ENCODE results near the gene B3GALT6.

Gene B3GALT6

DNA sequence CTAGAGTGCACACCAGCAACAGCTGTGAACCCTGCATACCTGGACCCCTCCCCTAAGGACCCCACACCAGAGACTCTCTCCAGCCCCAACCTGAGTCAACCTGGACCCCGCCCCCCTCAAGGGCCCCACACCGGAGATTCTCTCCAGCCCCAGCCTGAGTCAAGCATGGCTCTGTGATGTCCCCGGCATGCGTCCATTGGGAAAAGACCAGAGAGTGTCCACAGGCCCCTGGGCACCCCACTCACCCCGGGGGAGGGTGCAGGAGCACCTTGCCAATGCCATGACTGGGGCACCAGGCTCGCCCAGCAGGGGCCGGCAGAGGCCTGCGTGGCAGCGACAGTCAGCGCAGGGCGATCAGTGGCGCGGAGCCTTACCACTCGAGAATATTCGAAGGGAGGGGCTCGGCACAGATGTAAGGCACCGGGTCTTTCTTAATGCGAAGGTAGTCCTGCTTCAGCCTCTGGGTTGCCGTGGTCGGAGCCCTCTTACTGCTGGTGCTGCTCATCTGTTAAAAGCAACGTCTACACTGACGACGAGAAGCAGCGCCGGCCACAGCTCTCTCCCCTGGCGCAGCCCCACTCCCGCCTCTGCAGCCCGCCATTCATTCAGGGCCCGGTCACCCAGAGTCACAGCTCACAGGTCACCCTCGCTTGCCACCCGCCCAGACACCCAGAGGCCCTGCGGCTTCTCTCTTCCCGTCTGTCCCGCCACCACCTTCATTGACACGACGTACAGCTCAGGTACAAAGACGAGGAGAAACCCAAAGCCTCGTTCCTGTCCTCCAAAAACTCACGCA is 35.6 kb downstream of the B3GALT6 start:
- no peak for ATAC-seq
- Mint-ChIP-seq H3K9me3 (no peaks in the 10 kb centered on the region), H3K27me3 (no peaks in the 10 kb centered on the region), H3K36me3 (ENCODE audit: low read depth) (peaks cover 33% of the 10 kb centered on the region), H3K4me3 (no peak overlapping the region), H3K4me1 (peaks cover 33% of the 10 kb centered on the region), H3K27ac (no peak overlapping the region)
- no peak for DNase-seq

- peaks cover 35% of the 10 kb centered on the region for H3K4me1 Mint-ChIP-seq
- H3K4me3 Mint-ChIP-seq, result no peak overlapping the region
- H3K36me3 Mint-ChIP-seq (ENCODE audit: low read depth), result peaks cover 30% of the 10 kb centered on the region
- DNase-seq (no peak), ATAC-seq (no peak)
- no peaks in the 10 kb centered on the region for H3K9me3 Mint-ChIP-seq
- no peak overlapping the region for H3K27ac Mint-ChIP-seq
- no peaks in the 10 kb centered on the region for H3K27me3 Mint-ChIP-seq
Observed at GRCh38 chr1:1268284-1268682, 36.2 kb downstream of the B3GALT6 start.

DNA sequence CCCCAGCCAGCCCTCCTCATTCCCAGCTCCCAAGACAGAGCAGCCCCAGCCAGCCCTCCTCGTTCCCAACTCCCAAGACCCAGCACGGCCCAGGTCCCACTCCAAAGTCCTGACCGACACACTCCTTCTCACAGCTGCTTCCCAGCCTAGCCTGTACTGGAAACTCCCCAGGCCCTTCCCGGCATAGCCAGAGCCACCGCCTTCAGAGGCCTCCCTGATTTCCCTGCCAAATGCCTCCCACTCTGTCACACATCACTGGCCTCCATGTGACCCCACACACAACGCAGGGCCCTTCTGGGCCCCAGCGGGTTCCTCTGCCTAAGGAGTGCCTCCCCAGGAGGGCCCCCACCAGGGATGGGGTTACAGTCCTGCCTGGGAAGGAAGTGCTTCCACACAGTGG is 38.8 kb downstream of the B3GALT6 start:
- H3K4me3 Mint-ChIP-seq, result peak overlapping the region; percentile 86
- ATAC-seq, result no peak

GRCh38 chr1:1272341-1273208 is 40.5 kb downstream of the B3GALT6 start:
- no peaks in the 10 kb centered on the region for H3K9me3 Mint-ChIP-seq
- no peak for ATAC-seq
- peaks cover 17% of the 10 kb centered on the region for H3K36me3 Mint-ChIP-seq (ENCODE audit: low read depth)
- DNase-seq, result no peak
- H3K27ac Mint-ChIP-seq, result peak overlapping the region; percentile 84
- H3K4me3 Mint-ChIP-seq, result peak overlapping the region; percentile 86
- peaks cover 40% of the 10 kb centered on the region for H3K4me1 Mint-ChIP-seq
- H3K27me3 Mint-ChIP-seq, result no peaks in the 10 kb centered on the region

More for the DNA sequence above, 38.8 kb downstream of the B3GALT6 start:
- peaks cover 22% of the 10 kb centered on the region for H3K36me3 Mint-ChIP-seq (ENCODE audit: low read depth)
- no peaks in the 10 kb centered on the region for H3K9me3 Mint-ChIP-seq
- no peak for DNase-seq
- peak overlapping the region; percentile 78 for H3K27ac Mint-ChIP-seq
- peaks cover 40% of the 10 kb centered on the region for H3K4me1 Mint-ChIP-seq
- no peaks in the 10 kb centered on the region for H3K27me3 Mint-ChIP-seq

- Mint-ChIP-seq H3K4me1 (peaks cover 37% of the 10 kb centered on the region), H3K4me3 (peak overlapping the region; percentile 86), H3K27me3 (no peaks in the 10 kb centered on the region), H3K36me3 (ENCODE audit: low read depth) (peaks cover 17% of the 10 kb centered on the region), H3K27ac (peak overlapping the region; percentile 84), H3K9me3 (no peaks in the 10 kb centered on the region)
- ATAC-seq (no peak), DNase-seq (no peak)
Observed at GRCh38 chr1:1273209-1273511, 41.1 kb downstream of the B3GALT6 start.

- peak; percentile 94 for DNase-seq
- no peaks in the 10 kb centered on the region for H3K27me3 Mint-ChIP-seq
- H3K36me3 Mint-ChIP-seq (ENCODE audit: low read depth), result peaks cover 17% of the 10 kb centered on the region
- peak within 1 kb of the TSS; percentile 84 for H3K27ac Mint-ChIP-seq
- H3K4me3 Mint-ChIP-seq, result peak within 1 kb of the TSS; percentile 86
- H3K9me3 Mint-ChIP-seq, result no peaks in the 10 kb centered on the region
- peak; percentile 90 for ATAC-seq
- H3K4me1 Mint-ChIP-seq, result peaks cover 37% of the 10 kb centered on the region
Observed at GRCh38 chr1:1273512-1274298, 41.7 kb downstream of the B3GALT6 start, which contains the start of gene UBE2J2. Gene UBE2J2, minus strand, starts transcription at chr1:1273854. Its CDS starts 5,862 bp downstream, at chr1:1267992.

GRCh38 chr1:1274299-1274930 is 42.4 kb downstream of the B3GALT6 start:
- peaks cover 37% of the 10 kb centered on the region for H3K4me1 Mint-ChIP-seq
- peaks cover 17% of the 10 kb centered on the region for H3K36me3 Mint-ChIP-seq (ENCODE audit: low read depth)
- H3K4me3 Mint-ChIP-seq, result peak overlapping the region; percentile 74
- no peak for DNase-seq
- no peaks in the 10 kb centered on the region for H3K27me3 Mint-ChIP-seq
- no peaks in the 10 kb centered on the region for H3K9me3 Mint-ChIP-seq
- peak; percentile 11 for ATAC-seq
- peak overlapping the region; percentile 65 for H3K27ac Mint-ChIP-seq

DNA sequence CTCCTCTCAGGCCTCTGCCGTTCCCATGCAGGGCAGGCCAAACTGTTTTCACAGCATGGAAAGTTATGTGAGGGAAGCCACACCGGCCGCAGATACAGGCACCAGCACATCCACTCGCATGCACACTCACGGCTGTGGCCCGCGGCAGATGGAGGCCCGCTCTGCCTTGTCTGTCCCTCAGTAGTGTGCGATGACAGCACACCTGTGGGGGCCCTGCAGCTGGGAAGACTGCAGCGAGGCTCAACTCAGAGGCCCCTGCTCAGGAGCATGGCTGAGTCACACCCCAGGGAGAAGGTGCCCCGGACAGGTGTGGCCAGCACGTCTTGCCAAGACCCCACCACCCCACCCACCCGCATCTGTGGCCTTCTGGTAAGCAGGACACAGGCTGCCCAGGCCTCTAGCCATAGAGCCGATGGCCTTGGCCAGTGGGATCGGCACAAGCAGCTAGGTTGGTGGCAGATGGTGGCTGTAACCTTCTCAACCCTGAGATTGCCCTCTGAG is 42.9 kb downstream of the B3GALT6 start:
- no peak for DNase-seq
- no peaks in the 10 kb centered on the region for H3K9me3 Mint-ChIP-seq
- H3K27ac Mint-ChIP-seq, result peak overlapping the region; percentile 65
- H3K27me3 Mint-ChIP-seq, result no peaks in the 10 kb centered on the region
- peaks cover 33% of the 10 kb centered on the region for H3K4me1 Mint-ChIP-seq
- H3K36me3 Mint-ChIP-seq (ENCODE audit: low read depth), result peaks cover 17% of the 10 kb centered on the region
- peak overlapping the region; percentile 74 for H3K4me3 Mint-ChIP-seq
- ATAC-seq, result no peak

DNA sequence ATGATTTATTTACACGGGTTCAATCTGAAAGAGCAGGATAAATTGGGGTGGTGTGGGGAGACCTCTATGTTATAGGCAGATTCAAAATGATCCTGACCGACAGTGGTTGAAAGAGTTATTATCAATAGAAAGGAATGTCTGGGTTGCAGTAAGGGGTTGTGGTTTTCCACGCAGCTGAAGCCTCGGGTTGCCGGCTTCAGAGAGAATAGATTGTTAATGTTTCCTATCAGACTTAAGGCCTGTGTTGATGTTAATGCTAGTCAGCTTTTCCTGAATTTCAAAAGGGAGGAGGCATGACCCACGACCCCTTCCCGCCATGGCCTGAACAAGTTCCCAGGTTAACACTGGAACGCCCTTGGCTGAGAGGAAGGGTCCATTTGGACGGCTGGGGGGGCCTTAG is 43.8 kb downstream of the B3GALT6 start:
- DNase-seq (no peak), ATAC-seq (no peak)

DNA sequence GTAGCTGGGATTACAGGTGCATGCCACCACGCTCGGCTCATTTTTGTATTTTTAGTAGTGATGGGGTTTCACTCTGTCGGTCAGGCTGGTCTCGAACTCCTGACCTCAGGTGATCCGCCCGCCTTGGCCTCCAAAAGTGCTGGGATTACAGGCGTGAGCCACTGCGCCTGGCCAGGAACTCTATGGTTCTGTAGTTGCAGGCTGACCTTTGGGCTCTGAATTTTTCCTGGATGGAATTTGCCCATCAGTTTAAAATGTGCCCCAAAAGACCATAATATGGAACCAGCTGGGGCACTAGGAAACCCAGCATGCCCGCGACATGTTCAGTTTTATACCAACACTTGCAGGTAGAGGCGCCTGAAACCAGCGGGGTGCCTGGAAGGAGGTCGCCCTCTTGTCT is 46.6 kb downstream of the B3GALT6 start:
- Mint-ChIP-seq H3K4me3 (no peak overlapping the region), H3K27me3 (no peaks in the 10 kb centered on the region), H3K36me3 (ENCODE audit: low read depth) (no peaks in the 10 kb centered on the region), H3K27ac (no peak overlapping the region), H3K9me3 (no peaks in the 10 kb centered on the region), H3K4me1 (peaks cover 5% of the 10 kb centered on the region)
- no peak for ATAC-seq
- no peak for DNase-seq

More for the DNA sequence above, 43.8 kb downstream of the B3GALT6 start:
- Mint-ChIP-seq H3K4me1 (peaks cover 24% of the 10 kb centered on the region), H3K27me3 (no peaks in the 10 kb centered on the region), H3K4me3 (peak overlapping the region; percentile 27), H3K9me3 (no peaks in the 10 kb centered on the region), H3K27ac (no peak overlapping the region), H3K36me3 (ENCODE audit: low read depth) (peaks cover 11% of the 10 kb centered on the region)

- Mint-ChIP-seq H3K27ac (no peak overlapping the region), H3K27me3 (no peaks in the 10 kb centered on the region), H3K36me3 (ENCODE audit: low read depth) (no peaks in the 10 kb centered on the region), H3K4me3 (no peak overlapping the region), H3K9me3 (no peaks in the 10 kb centered on the region), H3K4me1 (peaks cover 5% of the 10 kb centered on the region)
- ATAC-seq (no peak), DNase-seq (no peak)
Observed at GRCh38 chr1:1279028-1279427, 47.0 kb downstream of the B3GALT6 start.

GRCh38 chr1:1280782-1281481 is 48.9 kb downstream of the B3GALT6 start:
- H3K27ac Mint-ChIP-seq, result no peak overlapping the region
- no peak overlapping the region for H3K4me3 Mint-ChIP-seq
- ATAC-seq (no peak), DNase-seq (no peak)
- no peaks in the 10 kb centered on the region for H3K27me3 Mint-ChIP-seq
- no peaks in the 10 kb centered on the region for H3K4me1 Mint-ChIP-seq
- no peaks in the 10 kb centered on the region for H3K9me3 Mint-ChIP-seq
- H3K36me3 Mint-ChIP-seq (ENCODE audit: low read depth), result no peaks in the 10 kb centered on the region

GRCh38 chr1:1281533-1282321 is 49.7 kb downstream of the B3GALT6 start:
- Mint-ChIP-seq H3K27me3 (no peaks in the 10 kb centered on the region), H3K27ac (no peak overlapping the region)
- ATAC-seq, result peak; percentile 16

More at GRCh38 chr1:1281533-1282321, 49.7 kb downstream of the B3GALT6 start:
- Mint-ChIP-seq H3K4me1 (no peaks in the 10 kb centered on the region), H3K9me3 (no peaks in the 10 kb centered on the region), H3K36me3 (ENCODE audit: low read depth) (no peaks in the 10 kb centered on the region), H3K4me3 (no peak overlapping the region)
- no peak for DNase-seq

Measured in activated naive CD8-positive, alpha-beta T cell treated with anti-CD3 and anti-CD28 coated beads, Interleukin-2, amount 50 U/mL, for 24 hours (primary cell).